ENCODE data around the gene ARNT2.
A peak's percentile ranks its signal among the peaks of the same experiment; 100 is the strongest.

ARNT2 gene

GRCh38 chr15:80558631-80559319 is 154.6 kb downstream of the ARNT2 start:
- POLR2A ChIA-PET, result no interaction called here
- CTCF ChIA-PET, result no interaction called here
- TF ChIP-seq CTCF (IDR thresholded peaks at IDR 0.05; ENCODE audit: control extremely low read depth, extremely low read depth, low read depth, missing control alignments), result no peak
- no peak for DNase-seq (ENCODE audit: extremely low spot score)

GRCh38 chr15:80559320-80559693 is 155.1 kb downstream of the ARNT2 start:
- POLR2A ChIA-PET, result no interaction called here
- CTCF ChIA-PET, result no interaction called here
- DNase-seq (ENCODE audit: extremely low spot score), result no peak
- no peak for TF ChIP-seq CTCF (IDR thresholded peaks at IDR 0.05; ENCODE audit: control extremely low read depth, extremely low read depth, low read depth, missing control alignments)

- DNase-seq (ENCODE audit: extremely low spot score), result no peak
- ChIA-PET CTCF (no interaction called here), POLR2A (no interaction called here)
- TF ChIP-seq CTCF (IDR thresholded peaks at IDR 0.05; ENCODE audit: control extremely low read depth, extremely low read depth, low read depth, missing control alignments), result no peak
Observed at GRCh38 chr15:80559761-80560160, 155.6 kb downstream of the ARNT2 start.

- POLR2A ChIA-PET, result no interaction called here
- CTCF ChIA-PET, result no interaction called here
- TF ChIP-seq CTCF (IDR thresholded peaks at IDR 0.05; ENCODE audit: control extremely low read depth, extremely low read depth, low read depth, missing control alignments), result no peak
- DNase-seq (ENCODE audit: extremely low spot score), result peak; percentile 5
Observed at GRCh38 chr15:80560601-80561400, 156.6 kb downstream of the ARNT2 start.

- DNase-seq (ENCODE audit: extremely low spot score), result no peak
- ChIA-PET POLR2A (no interaction called here), CTCF (no interaction called here)
- no peak for TF ChIP-seq CTCF (IDR thresholded peaks at IDR 0.05; ENCODE audit: control extremely low read depth, extremely low read depth, low read depth, missing control alignments)
Observed at GRCh38 chr15:80561500-80561899, 157.3 kb downstream of the ARNT2 start.

GRCh38 chr15:80562033-80562432 is 157.9 kb downstream of the ARNT2 start:
- CTCF ChIA-PET, result no interaction called here

More at GRCh38 chr15:80562033-80562432, 157.9 kb downstream of the ARNT2 start:
- no peak for TF ChIP-seq CTCF (IDR thresholded peaks at IDR 0.05; ENCODE audit: control extremely low read depth, extremely low read depth, low read depth, missing control alignments)
- DNase-seq (ENCODE audit: extremely low spot score), result no peak
- POLR2A ChIA-PET, result no interaction called here
